ENCODE measurements around the gene MAML2. TPM values are rescaled to one million over a fixed set of nuclear protein-coding genes. Genes with fewer than 3 reads are reported as not detected.

Gene MAML2
- total and polyA plus RNA-seq, 4 donors = 0.56 to 2.1 (median 1.4) TPM

DNA sequence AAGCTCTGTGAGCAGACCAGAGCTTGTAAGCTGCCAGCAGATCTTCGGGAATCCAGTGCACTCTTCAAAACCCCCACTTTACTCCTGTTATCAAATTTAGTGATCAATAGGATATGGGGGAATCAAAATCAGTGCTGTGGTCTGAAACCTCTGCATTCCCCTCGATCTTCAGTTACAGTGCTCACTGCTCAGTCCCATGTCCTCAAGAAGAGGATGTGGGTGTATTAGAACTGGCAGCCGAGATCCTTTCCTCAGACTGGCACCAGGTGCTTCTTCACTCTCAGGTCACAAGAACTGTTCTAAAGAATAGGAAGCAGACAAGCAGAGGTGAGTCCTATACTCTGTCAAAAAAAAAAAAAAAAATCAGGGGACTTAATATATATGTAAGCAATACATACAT, 15.3 kb upstream of the MAML2 start (continued):
- TF ChIP-seq ZBTB33 (IDR thresholded peaks at IDR 0.05) = no peak

DNA sequence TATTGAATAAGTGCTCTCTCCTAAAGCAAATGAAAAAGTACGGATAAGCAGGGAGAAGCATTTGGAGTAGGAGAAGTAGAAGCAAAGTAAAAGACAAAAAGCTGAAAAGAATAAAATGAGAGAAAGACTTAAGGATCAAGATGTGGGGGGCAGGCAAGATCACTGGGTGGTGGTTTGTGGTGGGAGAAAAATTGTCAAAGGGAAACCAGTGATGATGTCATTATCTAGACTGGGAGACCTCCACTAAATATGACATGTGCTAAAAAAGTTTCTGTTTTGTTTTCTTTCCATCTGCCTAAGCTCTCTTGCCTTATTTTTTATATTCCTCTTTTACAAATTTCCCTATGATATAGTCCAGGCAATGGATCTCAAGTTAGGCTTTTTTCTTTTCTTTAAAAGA, 14.8 kb upstream of the MAML2 start:
- Histone ChIP-seq H3K4me1 (ENCODE audit: control insufficient read depth in 4 of 4, insufficient read depth in 4 of 4, low read length in 3 of 4) (no peaks in the 10 kb centered on the region), H3K27me3 (ENCODE audit: control insufficient read depth in 4 of 4, insufficient read depth in 4 of 4, low read length in 3 of 4) (no peaks in the 10 kb centered on the region), H3K9me3 (ENCODE audit: control insufficient read depth in 4 of 4, low read length in 3 of 4) (no peaks in the 10 kb centered on the region), H3K36me3 (ENCODE audit: control insufficient read depth in 4 of 4, insufficient read depth in 3 of 4, low read depth in 1 of 4, low read length in 3 of 4) (peaks cover 7 to 26% (median 16%) of the 10 kb centered on the region in 4 donors), H3K4me3 (ENCODE audit: low read depth in 1 of 3, low read length in 3 of 3) (no peak overlapping the region), H3K9ac (ENCODE audit: low read depth in 1 of 2, low read length in 2 of 2) (no peak overlapping the region), H3K27ac (ENCODE audit: low read depth in 1 of 2, low read length in 2 of 2) (no peak overlapping the region)
- TF ChIP-seq FOXA2 (IDR thresholded peaks at IDR 0.05) (no peak), ZBTB33 (IDR thresholded peaks at IDR 0.05) (no peak), GABPA (IDR thresholded peaks at IDR 0.05 in 1 of 2, conservative IDR thresholded peaks at IDR 0.05 in 1 of 2) (no peak), EGR1 (IDR thresholded peaks at IDR 0.05; ENCODE audit: low read depth in 2 of 2) (no peak), FOXA1 (IDR thresholded peaks at IDR 0.05) (no peak), HNF4A (conservative IDR thresholded peaks at IDR 0.05) (no peak), RAD21 (IDR thresholded peaks at IDR 0.05) (no peak), MAX (IDR thresholded peaks at IDR 0.05) (no peak), JUND (IDR thresholded peaks at IDR 0.05) (no peak), TAF1 (conservative IDR thresholded peaks at IDR 0.05) (no peak), REST (IDR thresholded peaks at IDR 0.05) (no peak), RXRA (IDR thresholded peaks at IDR 0.05) (no peak), SP1 (IDR thresholded peaks at IDR 0.05) (no peak), YY1 (IDR thresholded peaks at IDR 0.05) (no peak), NR2F2 (IDR thresholded peaks at IDR 0.05) (no peak), HNF4G (IDR thresholded peaks at IDR 0.05) (no peak)
- TF ChIP-seq, protein P1, sequence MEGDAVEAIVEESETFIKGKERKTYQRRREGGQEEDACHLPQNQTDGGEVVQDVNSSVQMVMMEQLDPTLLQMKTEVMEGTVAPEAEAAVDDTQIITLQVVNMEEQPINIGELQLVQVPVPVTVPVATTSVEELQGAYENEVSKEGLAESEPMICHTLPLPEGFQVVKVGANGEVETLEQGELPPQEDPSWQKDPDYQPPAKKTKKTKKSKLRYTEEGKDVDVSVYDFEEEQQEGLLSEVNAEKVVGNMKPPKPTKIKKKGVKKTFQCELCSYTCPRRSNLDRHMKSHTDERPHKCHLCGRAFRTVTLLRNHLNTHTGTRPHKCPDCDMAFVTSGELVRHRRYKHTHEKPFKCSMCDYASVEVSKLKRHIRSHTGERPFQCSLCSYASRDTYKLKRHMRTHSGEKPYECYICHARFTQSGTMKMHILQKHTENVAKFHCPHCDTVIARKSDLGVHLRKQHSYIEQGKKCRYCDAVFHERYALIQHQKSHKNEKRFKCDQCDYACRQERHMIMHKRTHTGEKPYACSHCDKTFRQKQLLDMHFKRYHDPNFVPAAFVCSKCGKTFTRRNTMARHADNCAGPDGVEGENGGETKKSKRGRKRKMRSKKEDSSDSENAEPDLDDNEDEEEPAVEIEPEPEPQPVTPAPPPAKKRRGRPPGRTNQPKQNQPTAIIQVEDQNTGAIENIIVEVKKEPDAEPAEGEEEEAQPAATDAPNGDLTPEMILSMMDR (IDR thresholded peaks at IDR 0.05; ENCODE audit: low read depth, low read length, missing input control) = no peak
- TF ChIP-seq, protein P2, sequence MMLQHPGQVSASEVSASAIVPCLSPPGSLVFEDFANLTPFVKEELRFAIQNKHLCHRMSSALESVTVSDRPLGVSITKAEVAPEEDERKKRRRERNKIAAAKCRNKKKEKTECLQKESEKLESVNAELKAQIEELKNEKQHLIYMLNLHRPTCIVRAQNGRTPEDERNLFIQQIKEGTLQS (IDR thresholded peaks at IDR 0.05) = no peak
- 94% methylated on average over 1 of the region's 1 CpG for WGBS
- DNase-seq (ENCODE audit: low spot score) = no peak

Data from liver (tissue), 9 donors.